ENCODE measurements around the gene SLC48A1.

GRCh38 chr12:47757364-47757839 lies 15.6 kb upstream of the SLC48A1 start:
- TF ChIP-seq POLR2A (IDR thresholded peaks at IDR 0.05) (no peak), CTCF (IDR thresholded peaks at IDR 0.05) (no peak)
